PFSK-1 (cell line): ENCODE measurements around the gene HIRIP3.

ENCODE experiments used
- POLR2AphosphoS5 ChIP-seq: IDR thresholded peaks from 2 replicates; pipeline ENCODE4 v1.6.1; 2012; ENCODE audit warnings: low read depth, mild to moderate bottlenecking, control low read depth, low read length, moderate library complexity
- SIN3A ChIP-seq: IDR thresholded peaks from 2 replicates; pipeline ENCODE4 v1.6.1; 2012; ENCODE audit warnings: mild to moderate bottlenecking, low read length, moderate library complexity, borderline replicate concordance; ENCODE audit not compliant: insufficient read depth
- TAF1 ChIP-seq: IDR thresholded peaks from 2 replicates; pipeline ENCODE4 v1.6.1; 2012; ENCODE audit warnings: low read length, control low read depth, borderline replicate concordance; ENCODE audit not compliant: insufficient read depth
- TF ChIP-seq, protein P1 (sequence below), 2 experiments: IDR thresholded peaks; 2 replicates each; pipeline versions ENCODE4 v1.6.1 to v1.8.0; 2011 to 2012; ENCODE audit warnings: low read depth in 2 of 2, low read length in 2 of 2, control low read depth in 1 of 2, inconsistent platforms in 1 of 2, mild to moderate bottlenecking in 1 of 2, moderate library complexity in 1 of 2; ENCODE audit not compliant: insufficient read depth in 1 of 2

GRCh38 chr16:29971304-29971703 lies 24.1 kb downstream of the HIRIP3 start:
- no peak for TF ChIP-seq TAF1
- no peak for TF ChIP-seq POLR2AphosphoS5
- TF ChIP-seq, protein P1, sequence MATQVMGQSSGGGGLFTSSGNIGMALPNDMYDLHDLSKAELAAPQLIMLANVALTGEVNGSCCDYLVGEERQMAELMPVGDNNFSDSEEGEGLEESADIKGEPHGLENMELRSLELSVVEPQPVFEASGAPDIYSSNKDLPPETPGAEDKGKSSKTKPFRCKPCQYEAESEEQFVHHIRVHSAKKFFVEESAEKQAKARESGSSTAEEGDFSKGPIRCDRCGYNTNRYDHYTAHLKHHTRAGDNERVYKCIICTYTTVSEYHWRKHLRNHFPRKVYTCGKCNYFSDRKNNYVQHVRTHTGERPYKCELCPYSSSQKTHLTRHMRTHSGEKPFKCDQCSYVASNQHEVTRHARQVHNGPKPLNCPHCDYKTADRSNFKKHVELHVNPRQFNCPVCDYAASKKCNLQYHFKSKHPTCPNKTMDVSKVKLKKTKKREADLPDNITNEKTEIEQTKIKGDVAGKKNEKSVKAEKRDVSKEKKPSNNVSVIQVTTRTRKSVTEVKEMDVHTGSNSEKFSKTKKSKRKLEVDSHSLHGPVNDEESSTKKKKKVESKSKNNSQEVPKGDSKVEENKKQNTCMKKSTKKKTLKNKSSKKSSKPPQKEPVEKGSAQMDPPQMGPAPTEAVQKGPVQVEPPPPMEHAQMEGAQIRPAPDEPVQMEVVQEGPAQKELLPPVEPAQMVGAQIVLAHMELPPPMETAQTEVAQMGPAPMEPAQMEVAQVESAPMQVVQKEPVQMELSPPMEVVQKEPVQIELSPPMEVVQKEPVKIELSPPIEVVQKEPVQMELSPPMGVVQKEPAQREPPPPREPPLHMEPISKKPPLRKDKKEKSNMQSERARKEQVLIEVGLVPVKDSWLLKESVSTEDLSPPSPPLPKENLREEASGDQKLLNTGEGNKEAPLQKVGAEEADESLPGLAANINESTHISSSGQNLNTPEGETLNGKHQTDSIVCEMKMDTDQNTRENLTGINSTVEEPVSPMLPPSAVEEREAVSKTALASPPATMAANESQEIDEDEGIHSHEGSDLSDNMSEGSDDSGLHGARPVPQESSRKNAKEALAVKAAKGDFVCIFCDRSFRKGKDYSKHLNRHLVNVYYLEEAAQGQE (IDR thresholded peaks at IDR 0.05; ENCODE audit: insufficient read depth in 1 of 2, low read depth in 2 of 2, low read length in 2 of 2), result no peak
- no peak for TF ChIP-seq SIN3A
